Mammary epithelial cell (primary cell): ENCODE measurements around the gene SNX15.

Experiments
- CTCF ChIP-seq, 2 donors: IDR thresholded peaks in 1 of 2; conservative IDR thresholded peaks in 1 of 2; 2 replicates each; pipeline ENCODE4 v1.5.1; 2011 to 2012; ENCODE audit warnings: inconsistent platforms in 2 of 2, low read length in 2 of 2, mild to moderate bottlenecking in 2 of 2, control low read depth in 1 of 2, low read depth in 1 of 2; ENCODE audit not compliant: insufficient read depth in 1 of 2; ENCODE audit errors: extremely low read depth in 1 of 2
- EZH2 ChIP-seq: IDR thresholded peaks from 2 replicates; pipeline ENCODE4 v1.6.1; 2012; ENCODE audit warnings: low read length, inconsistent platforms, borderline replicate concordance

- no peak for TF ChIP-seq CTCF (conservative IDR thresholded peaks at IDR 0.05 in 1 of 2, IDR thresholded peaks at IDR 0.05 in 1 of 2; ENCODE audit: extremely low read depth in 1 of 2, insufficient read depth in 1 of 2, low read depth in 1 of 2, low read length in 2 of 2)
- TF ChIP-seq EZH2: no peak
Measured at GRCh38 chr11:65040847-65041622, 13.8 kb downstream of the SNX15 start, which contains the start of gene SAC3D1.
